NCI-H524 (cell line): ENCODE data around the gene ANKRA2.
"Not testable (repeated sequence)": the region's sequence is repeated elsewhere in the genome, so short reads cannot be mapped to it uniquely, and the experiment has no call there.

Source experiments
- DNase-seq, 2 experiments: peaks; one replicate each; lab custom pipeline; 2025; lab: John Stamatoyannopoulos, UW

Gene ANKRA2

GRCh38 chr5:73550016-73550415 lies 15.4 kb downstream of the ANKRA2 start:
- DNase-seq: no peak

- no peak for DNase-seq
Measured at GRCh38 chr5:73545403-73545779, 20.0 kb downstream of the ANKRA2 start.

- peak in 1 of 2 experiments; percentile 16 for DNase-seq
Measured at GRCh38 chr5:73544429-73545402, 20.7 kb downstream of the ANKRA2 start.

GRCh38 chr5:73542020-73542419 lies 23.4 kb downstream of the ANKRA2 start:
- DNase-seq: no peak

- DNase-seq: no peak
Measured at GRCh38 chr5:73540192-73540591, 25.2 kb downstream of the ANKRA2 start.

GRCh38 chr5:73539730-73540129 lies 25.7 kb downstream of the ANKRA2 start:
- no peak for DNase-seq

GRCh38 chr5:73534971-73535370 lies 30.5 kb downstream of the ANKRA2 start:
- no peak for DNase-seq

- DNase-seq: no peak
Measured at GRCh38 chr5:73534011-73534644, 31.3 kb downstream of the ANKRA2 start.

GRCh38 chr5:73532195-73532594 lies 33.2 kb downstream of the ANKRA2 start:
- DNase-seq: no peak

GRCh38 chr5:73531356-73531755 lies 34.1 kb downstream of the ANKRA2 start:
- DNase-seq: no peak

- no peak for DNase-seq
Measured at GRCh38 chr5:73529081-73529480, 36.4 kb downstream of the ANKRA2 start.

GRCh38 chr5:73528248-73528647 lies 37.2 kb downstream of the ANKRA2 start:
- DNase-seq: no peak

GRCh38 chr5:73525606-73526203 lies 39.7 kb downstream of the ANKRA2 start:
- no peak for DNase-seq

- DNase-seq: no peak
Measured at GRCh38 chr5:73523861-73524260, 41.6 kb downstream of the ANKRA2 start.

GRCh38 chr5:73522989-73523388 lies 42.5 kb downstream of the ANKRA2 start:
- no peak for DNase-seq

- DNase-seq: peak; percentile 66 to 82
Measured at GRCh38 chr5:73519531-73520283, 45.7 kb downstream of the ANKRA2 start.

- DNase-seq: no peak
Measured at GRCh38 chr5:73515232-73515631, 50.2 kb downstream of the ANKRA2 start.

- no peak for DNase-seq
Measured at GRCh38 chr5:73514418-73514817, 51.0 kb downstream of the ANKRA2 start.

- DNase-seq: no peak
Measured at GRCh38 chr5:73513996-73514395, 51.4 kb downstream of the ANKRA2 start.

- DNase-seq: not testable (repeated sequence)
Measured at GRCh38 chr5:73508521-73508920, 56.9 kb downstream of the ANKRA2 start.

- DNase-seq: no peak
Measured at GRCh38 chr5:73507062-73507461, 58.4 kb downstream of the ANKRA2 start.

GRCh38 chr5:73506459-73506955 lies 58.9 kb downstream of the ANKRA2 start:
- DNase-seq: no peak
